Astrocyte of the cerebellum (primary cell): Measurements from ENCODE around the gene IFIH1.

ENCODE experiments used
- DNase-seq: peaks from one replicate; pipeline ENCODE4 v3.0.0-alpha.2; 2011; ENCODE audit warnings: low read depth
- H3K4me3 ChIP-seq: 2 replicates; pipeline ENCODE4 v1.5.1; 2011; ENCODE audit warnings: mild to moderate bottlenecking, low read depth, low read length, moderate library complexity
- in situ Hi-C: cut with HindIII; loops from 2 replicates; pipeline ENCODE4 v1.10.0; 2017; ENCODE audit warnings: low sequenced_read_pairs
- TF ChIP-seq, protein P1 (sequence below): IDR thresholded peaks from 2 replicates; pipeline ENCODE4 v1.5.1; 2012; ENCODE audit warnings: low read length, low read depth, moderate library complexity, mild to moderate bottlenecking; ENCODE audit errors: missing control alignments

The IFIH1 gene

DNA sequence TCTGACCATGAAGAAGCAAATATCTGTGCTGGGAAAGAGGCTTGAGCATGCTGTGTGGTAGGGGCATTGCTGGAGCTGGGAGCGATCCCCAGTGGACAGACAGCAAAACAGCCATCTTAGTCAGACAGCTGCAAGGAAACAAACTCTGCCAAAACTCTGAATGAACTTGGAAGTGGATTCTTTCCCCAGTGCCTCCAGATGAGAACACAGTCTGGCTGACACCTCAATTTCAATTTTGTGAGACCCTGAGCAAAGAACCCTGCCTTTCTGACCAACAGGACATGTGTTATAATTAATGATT lies 52.1 kb downstream of the IFIH1 start:
- in situ Hi-C loops = no loop called here
- TF ChIP-seq, protein P1, sequence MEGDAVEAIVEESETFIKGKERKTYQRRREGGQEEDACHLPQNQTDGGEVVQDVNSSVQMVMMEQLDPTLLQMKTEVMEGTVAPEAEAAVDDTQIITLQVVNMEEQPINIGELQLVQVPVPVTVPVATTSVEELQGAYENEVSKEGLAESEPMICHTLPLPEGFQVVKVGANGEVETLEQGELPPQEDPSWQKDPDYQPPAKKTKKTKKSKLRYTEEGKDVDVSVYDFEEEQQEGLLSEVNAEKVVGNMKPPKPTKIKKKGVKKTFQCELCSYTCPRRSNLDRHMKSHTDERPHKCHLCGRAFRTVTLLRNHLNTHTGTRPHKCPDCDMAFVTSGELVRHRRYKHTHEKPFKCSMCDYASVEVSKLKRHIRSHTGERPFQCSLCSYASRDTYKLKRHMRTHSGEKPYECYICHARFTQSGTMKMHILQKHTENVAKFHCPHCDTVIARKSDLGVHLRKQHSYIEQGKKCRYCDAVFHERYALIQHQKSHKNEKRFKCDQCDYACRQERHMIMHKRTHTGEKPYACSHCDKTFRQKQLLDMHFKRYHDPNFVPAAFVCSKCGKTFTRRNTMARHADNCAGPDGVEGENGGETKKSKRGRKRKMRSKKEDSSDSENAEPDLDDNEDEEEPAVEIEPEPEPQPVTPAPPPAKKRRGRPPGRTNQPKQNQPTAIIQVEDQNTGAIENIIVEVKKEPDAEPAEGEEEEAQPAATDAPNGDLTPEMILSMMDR = no peak
- no peak for DNase-seq
- no peak overlapping the region for H3K4me3 ChIP-seq

DNA sequence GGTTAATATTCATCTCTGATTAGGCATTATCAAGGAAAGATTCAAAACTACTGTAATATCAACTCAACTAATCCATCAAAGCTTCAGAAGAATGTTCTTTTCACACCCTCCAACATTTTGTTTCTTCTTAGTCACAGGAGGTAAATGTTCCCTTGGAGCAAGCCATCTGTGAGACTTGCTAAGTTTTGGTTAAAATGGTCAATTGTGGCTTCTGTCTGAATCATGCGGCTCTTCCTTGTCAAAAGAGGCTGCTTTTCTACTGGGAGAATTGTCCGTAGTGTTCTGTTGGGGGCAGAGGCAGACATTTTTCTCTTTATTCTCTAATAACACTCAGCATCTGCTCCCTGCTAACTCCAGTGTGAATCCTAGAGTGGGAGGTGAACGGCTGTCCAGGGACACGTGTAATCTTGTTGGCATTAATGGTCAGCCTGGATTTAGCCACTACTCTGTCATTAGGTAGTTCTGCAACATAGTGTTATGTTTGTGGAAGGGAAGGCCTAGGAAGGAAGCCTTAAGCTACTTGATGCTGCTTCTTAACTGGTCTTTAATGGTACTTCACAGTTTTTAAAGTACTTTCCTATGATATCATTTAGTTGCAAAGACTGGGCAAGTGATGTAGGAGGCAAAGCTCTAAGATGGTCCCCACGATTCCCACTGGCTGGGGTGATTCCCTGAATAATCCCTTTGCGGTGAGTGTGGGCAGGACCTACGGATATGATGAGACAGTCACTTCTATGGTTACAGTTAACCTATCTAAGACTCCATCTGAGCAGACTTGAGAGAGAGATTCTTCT lies 52.6 kb downstream of the IFIH1 start:
- H3K4me3 ChIP-seq = no peak overlapping the region
- DNase-seq = no peak
- in situ Hi-C loops = no loop called here
- TF ChIP-seq, protein P1 = no peak

DNA sequence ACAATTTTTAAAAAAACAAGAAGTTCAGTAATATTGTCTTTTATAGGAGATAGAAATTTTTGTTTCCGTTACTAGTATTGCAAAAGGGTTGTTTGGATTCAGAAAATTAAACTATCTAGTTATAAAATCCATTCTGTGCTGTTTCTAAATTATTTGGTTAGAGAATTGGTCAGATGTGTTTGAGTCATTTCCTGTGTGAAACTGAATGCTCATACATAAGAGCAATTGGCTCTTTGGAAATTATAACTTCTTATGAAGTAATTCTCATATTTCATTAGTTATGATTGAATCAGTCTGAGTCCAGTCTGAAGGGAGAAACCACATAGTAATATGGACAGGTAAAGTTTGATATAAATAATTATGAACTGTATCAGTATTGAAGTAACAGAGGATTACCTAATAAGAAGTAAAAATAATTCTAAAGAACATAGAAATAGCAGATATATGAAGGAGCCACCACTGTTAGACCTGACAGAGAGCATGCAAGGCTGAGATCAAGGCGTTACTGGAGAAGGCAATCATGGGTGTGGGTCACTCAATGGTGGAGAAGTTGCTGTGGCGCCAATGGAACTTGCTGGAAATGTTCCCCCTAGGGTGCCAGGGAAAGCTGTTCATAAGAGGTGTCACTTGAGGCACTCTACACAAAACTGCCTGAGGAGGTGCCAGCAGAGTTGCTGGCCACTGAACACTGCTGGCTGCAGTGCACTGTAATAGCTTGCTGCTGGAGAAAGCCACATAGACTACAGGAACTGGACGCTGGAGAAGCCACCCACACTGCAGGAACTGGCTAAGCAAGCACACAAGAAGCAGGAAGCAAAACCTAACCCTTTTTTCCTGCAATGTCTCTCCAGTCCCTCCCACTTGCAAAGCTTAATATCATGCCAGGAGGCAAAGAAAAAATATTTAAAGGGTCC lies 57.2 kb downstream of the IFIH1 start:
- no peak overlapping the region for H3K4me3 ChIP-seq
- TF ChIP-seq, protein P1 = no peak
- in situ Hi-C loops = no loop called here
- DNase-seq = no peak

DNA sequence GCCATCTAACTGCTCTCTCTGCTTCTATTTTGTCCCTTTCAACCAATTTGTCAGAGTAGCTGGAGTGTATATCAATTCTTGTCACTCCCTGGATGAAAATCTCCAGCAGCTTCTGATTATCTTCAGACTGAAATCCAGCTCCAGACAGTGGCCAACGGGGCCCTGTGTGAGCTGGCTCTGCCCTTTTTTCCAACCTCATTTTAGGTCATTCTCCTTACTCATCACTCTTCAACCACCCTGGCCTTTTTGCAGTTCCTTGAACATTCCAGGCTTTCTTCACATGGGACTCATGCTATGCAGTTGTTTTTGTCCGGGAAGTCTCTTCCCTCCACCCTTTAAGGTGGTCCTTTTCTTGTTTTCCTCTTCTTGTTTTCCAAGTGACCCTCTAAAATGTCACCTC lies 59.8 kb downstream of the IFIH1 start:
- H3K4me3 ChIP-seq = no peak overlapping the region
- in situ Hi-C loops = no loop called here
- no peak for DNase-seq
- TF ChIP-seq, protein P1 = no peak

DNA sequence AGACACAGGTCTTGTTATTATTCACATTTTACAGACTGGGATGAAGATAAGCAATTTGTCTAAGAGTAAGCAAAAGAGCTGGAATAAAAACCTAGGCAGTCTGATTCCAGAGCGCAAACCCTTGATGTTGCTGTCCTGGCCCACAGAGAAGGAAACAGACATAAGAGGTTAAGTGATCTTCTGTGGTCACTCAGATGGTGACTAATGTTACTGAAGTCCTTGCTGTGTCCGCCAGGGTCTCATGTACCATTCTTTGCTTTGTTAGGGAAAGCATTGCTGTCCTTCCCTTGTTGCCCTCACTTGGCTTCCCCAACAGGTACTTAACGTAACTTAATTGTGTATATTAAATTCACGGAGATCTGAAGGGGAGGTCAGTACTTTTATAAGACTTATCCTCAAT lies 60.3 kb downstream of the IFIH1 start:
- DNase-seq = no peak
- H3K4me3 ChIP-seq = no peak overlapping the region
- in situ Hi-C loops = no loop called here
- TF ChIP-seq, protein P1 = no peak

DNA sequence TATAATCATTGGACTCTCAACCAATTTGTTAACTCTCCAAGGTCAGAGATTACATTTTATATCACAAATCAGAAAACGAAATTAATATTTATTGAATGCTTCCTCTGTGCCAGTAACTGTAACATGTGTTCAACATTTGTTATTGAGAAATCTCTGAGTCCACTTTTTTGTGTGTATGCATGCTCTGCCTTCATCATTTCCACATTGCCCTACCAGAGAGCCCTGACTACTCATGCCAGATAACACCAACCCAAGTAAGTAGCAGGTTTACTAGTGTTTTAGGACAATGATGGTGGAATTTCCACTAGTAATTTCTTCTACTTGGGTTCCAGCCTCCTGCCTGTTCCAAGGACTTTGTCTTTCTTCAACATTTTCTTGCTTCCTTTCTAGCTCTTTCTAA lies 61.1 kb downstream of the IFIH1 start:
- H3K4me3 ChIP-seq = no peak overlapping the region
- in situ Hi-C loops = no loop called here
- TF ChIP-seq, protein P1 = no peak
- no peak for DNase-seq
